ENCODE data around the gene AFF3.

DNA sequence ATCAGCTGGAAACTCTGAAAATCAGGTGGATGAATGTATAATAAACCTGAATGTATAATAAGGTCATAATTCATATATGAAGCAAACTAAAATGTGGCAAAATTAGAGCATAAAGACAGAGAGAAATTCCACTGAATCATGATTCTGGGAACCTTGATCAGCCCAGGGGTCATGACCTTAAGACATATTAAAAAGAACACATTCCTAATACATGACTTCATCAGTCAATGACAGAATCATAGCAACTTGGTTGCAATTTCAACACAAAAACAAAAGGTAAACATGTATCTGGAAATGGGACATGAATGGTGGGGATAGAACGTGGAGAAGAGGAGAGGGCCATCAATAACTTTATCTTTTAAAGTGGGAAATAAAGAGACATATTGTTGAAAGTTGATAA is 17.6 kb downstream of the AFF3 start:
- TF ChIP-seq, protein P1, sequence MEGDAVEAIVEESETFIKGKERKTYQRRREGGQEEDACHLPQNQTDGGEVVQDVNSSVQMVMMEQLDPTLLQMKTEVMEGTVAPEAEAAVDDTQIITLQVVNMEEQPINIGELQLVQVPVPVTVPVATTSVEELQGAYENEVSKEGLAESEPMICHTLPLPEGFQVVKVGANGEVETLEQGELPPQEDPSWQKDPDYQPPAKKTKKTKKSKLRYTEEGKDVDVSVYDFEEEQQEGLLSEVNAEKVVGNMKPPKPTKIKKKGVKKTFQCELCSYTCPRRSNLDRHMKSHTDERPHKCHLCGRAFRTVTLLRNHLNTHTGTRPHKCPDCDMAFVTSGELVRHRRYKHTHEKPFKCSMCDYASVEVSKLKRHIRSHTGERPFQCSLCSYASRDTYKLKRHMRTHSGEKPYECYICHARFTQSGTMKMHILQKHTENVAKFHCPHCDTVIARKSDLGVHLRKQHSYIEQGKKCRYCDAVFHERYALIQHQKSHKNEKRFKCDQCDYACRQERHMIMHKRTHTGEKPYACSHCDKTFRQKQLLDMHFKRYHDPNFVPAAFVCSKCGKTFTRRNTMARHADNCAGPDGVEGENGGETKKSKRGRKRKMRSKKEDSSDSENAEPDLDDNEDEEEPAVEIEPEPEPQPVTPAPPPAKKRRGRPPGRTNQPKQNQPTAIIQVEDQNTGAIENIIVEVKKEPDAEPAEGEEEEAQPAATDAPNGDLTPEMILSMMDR (conservative IDR thresholded peaks at IDR 0.05 in 1 of 2, IDR thresholded peaks at IDR 0.05 in 1 of 2; ENCODE audit: extremely low read depth in 1 of 2, insufficient read depth in 1 of 2, low read depth in 1 of 2, low read length in 2 of 2) = no peak
- TF ChIP-seq EZH2 (IDR thresholded peaks at IDR 0.05; ENCODE audit: borderline replicate concordance, low read length) = no peak

Data from mammary epithelial cell (primary cell).